Gastrocnemius medialis (tissue), 4 donors: Measurements from ENCODE around the gene CAMSAP1. TPM values are rescaled to one million over a fixed set of nuclear protein-coding genes. Genes with fewer than 3 reads are reported as not detected.

Experiments used
- ATAC-seq, 2 donors: fragments of 150-250 bp; one replicate each; pipeline ENCODE4 v1.9.1; 2016
- DNase-seq, 2 donors: peaks; one replicate each; pipeline ENCODE4 v3.0.0-alpha.2; 2019
- H3K27ac ChIP-seq, 4 donors: fragments of 200-600 bp; sonication (generic); 1 replicate in 1 of 4; 2 replicates in 3 of 4; pipeline ENCODE4 v1.5.1; 2016 to 2018; ENCODE audit warnings: mild to moderate bottlenecking in 2 of 4, moderate library complexity in 1 of 4
- H3K27me3 ChIP-seq, 3 donors: fragments of 200-600 bp; sonication (generic) in 2 of 3; 1 replicate in 1 of 3; 2 replicates in 2 of 3; pipeline versions ENCODE4 v1.5.1 to v1.6.0; 2016 to 2019; ENCODE audit warnings: mild to moderate bottlenecking in 1 of 3, moderate library complexity in 1 of 3
- H3K36me3 ChIP-seq, 2 donors: fragments of 200-600 bp; sonication (generic) in 1 of 2; one replicate each; pipeline ENCODE4 v1.5.1; 2017 to 2018
- H3K4me1 ChIP-seq, 2 donors: fragments of 200-600 bp; sonication (generic) in 1 of 2; one replicate each; pipeline ENCODE4 v1.5.1; 2016 to 2017; ENCODE audit warnings: mild to moderate bottlenecking in 2 of 2
- H3K4me3 ChIP-seq, 4 donors: fragments of 200-600 bp; sonication (generic) in 3 of 4; 1 replicate in 1 of 4; 2 replicates in 3 of 4; pipeline ENCODE4 v1.5.1; 2016 to 2019; ENCODE audit warnings: mild to moderate bottlenecking in 2 of 4
- H3K9me3 ChIP-seq, 3 donors: fragments of 200-600 bp; sonication (generic) in 2 of 3; 1 replicate in 1 of 3; 2 replicates in 2 of 3; pipeline ENCODE4 v1.5.1; 2016 to 2019
- CTCF ChIP-seq, 5 experiments: fragments of 450-650 bp in 3 of 5; fragments of 200-600 bp in 2 of 5; sonication (generic) in 2 of 5; IDR thresholded peaks in 4 of 5; conservative IDR thresholded peaks in 1 of 5; 1 replicate in 4 of 5; 2 replicates in 1 of 5; pipeline ENCODE4 v1.5.1; 2016 to 2019; ENCODE audit warnings: antibody characterized with exemption in 5 of 5, mild to moderate bottlenecking in 3 of 5, moderate library complexity in 3 of 5
- POLR2A ChIP-seq, 2 donors: fragments of 450-650 bp; IDR thresholded peaks; one replicate each; pipeline ENCODE4 v1.6.1; 2017; ENCODE audit warnings: antibody characterized with exemption in 2 of 2, mild to moderate bottlenecking in 2 of 2, moderate library complexity in 2 of 2
- in situ Hi-C, 4 donors: fragments of 200-750 bp; cut with MboI; loops; one replicate each; pipeline versions ENCODE4 v1.15.0 to v1.8.0; 2017; ENCODE audit warnings: low sequenced_read_pairs in 4 of 4
- intact Hi-C: fragments of 100-400 bp; cut with DNase I; formaldehyde crosslinking; loops from one replicate; pipeline ENCODE4 v1.15.1; 2023; ENCODE audit warnings: low total_unique reads
- total RNA-seq, 4 donors: library from RNA; depleted of rRNA; stranded (reverse); fragments of >200 nt; gene quantifications; one replicate each; pipeline versions ENCODE4 v1.1.0 to v1.2.3, GENCODE V29; 2016

CAMSAP1 gene
- total RNA-seq, 4 donors from 2014 or later, result 54.8 to 94.9 (median 82.9) TPM

- Histone ChIP-seq H3K4me3 (no peak overlapping the region), H3K4me1 (no peaks in the 10 kb centered on the region), H3K27me3 (no peaks in the 10 kb centered on the region), H3K9me3 (no peaks in the 10 kb centered on the region), H3K27ac (no peak overlapping the region), H3K36me3 (peaks cover 0 to 96% of the 10 kb centered on the region in 2 donors)
- TF ChIP-seq CTCF (IDR thresholded peaks at IDR 0.05 in 4 of 5, conservative IDR thresholded peaks at IDR 0.05 in 1 of 5) (no peak), POLR2A (IDR thresholded peaks at IDR 0.05) (no peak)
- ATAC-seq (no peak), DNase-seq (no peak)
- in situ Hi-C loops, result no loop called here
- intact Hi-C loops, result no loop called here
These were observed 89.2 kb downstream of the CAMSAP1 start for GRCh38 chr9:135817951-135818717.

- Histone ChIP-seq H3K27ac (no peak overlapping the region), H3K36me3 (peaks cover 0 to 88% of the 10 kb centered on the region in 2 donors), H3K9me3 (no peaks in the 10 kb centered on the region), H3K4me1 (no peaks in the 10 kb centered on the region), H3K27me3 (no peaks in the 10 kb centered on the region), H3K4me3 (no peak overlapping the region)
- TF ChIP-seq POLR2A (IDR thresholded peaks at IDR 0.05) (no peak), CTCF (IDR thresholded peaks at IDR 0.05 in 4 of 5, conservative IDR thresholded peaks at IDR 0.05 in 1 of 5) (no peak)
- in situ Hi-C loops, result no loop called here
- intact Hi-C loops, result no loop called here
- ATAC-seq (no peak), DNase-seq (no peak)
These were observed 90.7 kb downstream of the CAMSAP1 start for GRCh38 chr9:135816651-135816970.

GRCh38 chr9:135815830-135816650 lies 91.3 kb downstream of the CAMSAP1 start:
- H3K36me3 ChIP-seq, result peaks cover 0 to 86% of the 10 kb centered on the region in 2 donors

GRCh38 chr9:135815413-135815812 lies 91.9 kb downstream of the CAMSAP1 start:
- ATAC-seq, result no peak
- intact Hi-C loops, result no loop called here
- Histone ChIP-seq H3K36me3 (peaks cover 0 to 86% of the 10 kb centered on the region in 2 donors), H3K27ac (no peak overlapping the region), H3K27me3 (no peaks in the 10 kb centered on the region), H3K4me3 (no peak overlapping the region), H3K4me1 (no peaks in the 10 kb centered on the region), H3K9me3 (no peaks in the 10 kb centered on the region)
- no peak for TF ChIP-seq POLR2A (IDR thresholded peaks at IDR 0.05)
- no peak for TF ChIP-seq CTCF (IDR thresholded peaks at IDR 0.05 in 4 of 5, conservative IDR thresholded peaks at IDR 0.05 in 1 of 5)
- in situ Hi-C loops, result no loop called here
- no peak for DNase-seq

More at GRCh38 chr9:135815830-135816650, 91.3 kb downstream of the CAMSAP1 start:
- intact Hi-C loops, result no loop called here
- Histone ChIP-seq H3K4me3 (no peak overlapping the region), H3K27ac (no peak overlapping the region), H3K27me3 (no peaks in the 10 kb centered on the region), H3K9me3 (no peaks in the 10 kb centered on the region), H3K4me1 (no peaks in the 10 kb centered on the region)
- TF ChIP-seq CTCF (IDR thresholded peaks at IDR 0.05 in 4 of 5, conservative IDR thresholded peaks at IDR 0.05 in 1 of 5) (no peak), POLR2A (IDR thresholded peaks at IDR 0.05) (no peak)
- DNase-seq (no peak), ATAC-seq (no peak)
- in situ Hi-C loops, result no loop called here
